ENCODE results near the gene FREM1. TPM values are rescaled to one million over a fixed set of nuclear protein-coding genes. Genes with fewer than 3 reads are reported as not detected.

Gene FREM1
- total RNA-seq, 4 donors from 2014 or later, result 0.68 to 3.4 (median 1.7) TPM

GRCh38 chr9:14866200-14866749 is 44.0 kb downstream of the FREM1 start:
- Histone ChIP-seq H3K9me3 (no peaks in the 10 kb centered on the region), H3K4me3 (replicated peaks in 1 of 3) (no peak overlapping the region), H3K36me3 (no peaks in the 10 kb centered on the region), H3K27ac (no peak overlapping the region), H3K27me3 (no peaks in the 10 kb centered on the region), H3K4me1 (no peaks in the 10 kb centered on the region)
- DNase-seq, result no peak
- 89 to 92% methylated on average over 2 of the region's 2 CpGs for WGBS, 2 donors
- TF ChIP-seq POLR2A (IDR thresholded peaks at IDR 0.05) (no peak), CTCF (IDR thresholded peaks at IDR 0.05) (no peak)
- intact Hi-C loops (cut with DNase I), result no loop called here

- 92 to 93% methylated on average over 1 of the region's 1 CpG for WGBS, 2 donors
- intact Hi-C loops (cut with DNase I), result no loop called here
- H3K27ac ChIP-seq, result no peak overlapping the region
- no peaks in the 10 kb centered on the region for H3K9me3 ChIP-seq
- H3K4me1 ChIP-seq, result no peaks in the 10 kb centered on the region
- TF ChIP-seq CTCF (IDR thresholded peaks at IDR 0.05) (no peak), POLR2A (IDR thresholded peaks at IDR 0.05) (no peak)
- no peak overlapping the region for H3K4me3 ChIP-seq (replicated peaks in 1 of 3)
- DNase-seq, result no peak
- no peaks in the 10 kb centered on the region for H3K27me3 ChIP-seq
- H3K36me3 ChIP-seq, result no peaks in the 10 kb centered on the region
Observed at GRCh38 chr9:14864309-14864708, 45.9 kb downstream of the FREM1 start.

- WGBS, 2 donors, result 94% methylated on average over 3 of the region's 3 CpGs
- Histone ChIP-seq H3K36me3 (no peaks in the 10 kb centered on the region), H3K27ac (no peak overlapping the region), H3K4me3 (replicated peaks in 1 of 3) (no peak overlapping the region), H3K9me3 (no peaks in the 10 kb centered on the region), H3K27me3 (no peaks in the 10 kb centered on the region), H3K4me1 (no peaks in the 10 kb centered on the region)
- TF ChIP-seq POLR2A (IDR thresholded peaks at IDR 0.05) (no peak), CTCF (IDR thresholded peaks at IDR 0.05) (no peak)
- intact Hi-C loops (cut with DNase I), result no loop called here
- no peak for DNase-seq
Observed at GRCh38 chr9:14863402-14863801, 46.8 kb downstream of the FREM1 start.

GRCh38 chr9:14857449-14858305 is 52.6 kb downstream of the FREM1 start:
- Histone ChIP-seq H3K4me3 (replicated peaks in 1 of 3) (no peak overlapping the region), H3K36me3 (no peaks in the 10 kb centered on the region), H3K4me1 (no peaks in the 10 kb centered on the region), H3K27me3 (no peaks in the 10 kb centered on the region), H3K27ac (no peak overlapping the region), H3K9me3 (no peaks in the 10 kb centered on the region)
- DNase-seq, result no peak
- intact Hi-C loops (cut with DNase I), result no loop called here
- 92 to 93% methylated on average over 7 of the region's 7 CpGs for WGBS, 2 donors
- TF ChIP-seq POLR2A (IDR thresholded peaks at IDR 0.05) (no peak), CTCF (IDR thresholded peaks at IDR 0.05) (no peak)

- DNase-seq, result no peak
- intact Hi-C loops (cut with DNase I), result no loop called here
- Histone ChIP-seq H3K4me1 (no peaks in the 10 kb centered on the region), H3K36me3 (no peaks in the 10 kb centered on the region), H3K9me3 (no peaks in the 10 kb centered on the region), H3K27me3 (no peaks in the 10 kb centered on the region), H3K4me3 (replicated peaks in 1 of 3) (no peak overlapping the region), H3K27ac (no peak overlapping the region)
- 66 to 81% methylated on average over 4 of the region's 4 CpGs for WGBS, 2 donors
- no peak for TF ChIP-seq POLR2A (IDR thresholded peaks at IDR 0.05)
- TF ChIP-seq CTCF (IDR thresholded peaks at IDR 0.05), result no peak
Observed at GRCh38 chr9:14849851-14850250, 60.4 kb downstream of the FREM1 start.

All from thyroid gland (tissue), 4 donors.